HepG2 (cell line): ENCODE results near the gene SLC25A19. TPM values are rescaled to one million over a fixed set of nuclear protein-coding genes. Genes with fewer than 3 reads are reported as not detected.

Experiments used
- E2F5 ChIP-seq: sonication (generic); formaldehyde crosslinking; conservative IDR thresholded peaks from 2 replicates; pipeline ENCODE4 v1.4.0; 2020; ENCODE audit warnings: missing genetic modification reagents
- GABPA ChIP-seq, 2 experiments: IDR thresholded peaks; 2 replicates each; pipeline ENCODE4 v1.6.1; 2011 to 2016; ENCODE audit warnings: low read depth in 2 of 2, low read length in 1 of 2, missing biosample characterization in 1 of 2, missing genetic modification characterization in 1 of 2
- HMGXB3 ChIP-seq: sonication (generic); formaldehyde crosslinking; IDR thresholded peaks from 2 replicates; pipeline ENCODE4 v1.4.0; 2020; ENCODE audit warnings: missing genetic modification reagents, borderline replicate concordance
- KAT7 ChIP-seq: IDR thresholded peaks from 2 replicates; pipeline ENCODE4 v1.6.1; 2018; ENCODE audit warnings: borderline replicate concordance, missing compliant biosample characterization
- LRRFIP1 ChIP-seq: sonication (generic); formaldehyde crosslinking; conservative IDR thresholded peaks from 2 replicates; pipeline ENCODE4 v1.4.0; 2020; ENCODE audit warnings: missing genetic modification reagents
- MXD1 ChIP-seq: sonication (generic); formaldehyde crosslinking; IDR thresholded peaks from 2 replicates; pipeline ENCODE4 v1.4.0; 2020; ENCODE audit warnings: mild to moderate bottlenecking, missing genetic modification reagents
- REST ChIP-seq, 2 experiments: IDR thresholded peaks; 2 replicates each; pipeline ENCODE4 v1.6.1; 2011 to 2012; ENCODE audit warnings: low read length in 2 of 2, borderline replicate concordance in 1 of 2, low read depth in 1 of 2, mild to moderate bottlenecking in 1 of 2, moderate library complexity in 1 of 2
- SP2 ChIP-seq: sonication (generic); formaldehyde crosslinking; IDR thresholded peaks from 2 replicates; pipeline ENCODE4 v1.5.1; 2020; ENCODE audit warnings: mild to moderate bottlenecking, missing genetic modification reagents
- TOE1 ChIP-seq: sonication (generic); formaldehyde crosslinking; IDR thresholded peaks from 2 replicates; pipeline ENCODE4 v1.4.0; 2020; ENCODE audit warnings: mild to moderate bottlenecking, missing genetic modification reagents
- TOPORS ChIP-seq: sonication (generic); formaldehyde crosslinking; IDR thresholded peaks from 2 replicates; pipeline ENCODE4 v1.8.0; 2023; ENCODE audit warnings: mild to moderate bottlenecking, missing genetic modification reagents
- ZNF512 ChIP-seq: sonication (generic); formaldehyde crosslinking; IDR thresholded peaks from 2 replicates; pipeline ENCODE4 v1.4.0; 2020; ENCODE audit warnings: mild to moderate bottlenecking, missing genetic modification reagents
- ZNF703 ChIP-seq: sonication (generic); formaldehyde crosslinking; IDR thresholded peaks from 2 replicates; pipeline ENCODE4 v1.5.1; 2020; ENCODE audit warnings: missing genetic modification reagents, mild to moderate bottlenecking, moderate library complexity, borderline replicate concordance
- ZNF777 ChIP-seq: sonication (generic); formaldehyde crosslinking; IDR thresholded peaks from 2 replicates; pipeline ENCODE4 v1.4.0; 2020; ENCODE audit warnings: missing genetic modification reagents
- ZNF792 ChIP-seq: IDR thresholded peaks from 2 replicates; pipeline ENCODE4 v1.6.1; 2016
- polyA plus RNA-seq, 8 experiments: library from polyadenylated mRNA; depleted of rRNA in 3 of 8; stranded (reverse) in 7 of 8; unstranded in 1 of 8; fragments of >200 nt; fragmentation: Illumina TruSeq in 4 of 8; extraction: Trizol in 4 of 8; gene quantifications; 2 replicates each; pipeline versions ENCODE4 v1.2.1 to v1.2.3, GENCODE V29; 2011 to 2016; ENCODE audit warnings: low read depth in 4 of 8, missing spikeins in 1 of 8, mixed read lengths in 1 of 8; ENCODE audit not compliant: insufficient read depth in 1 of 8
- total RNA-seq, 5 experiments: library from RNA; depleted of rRNA; stranded (reverse); fragments of >200 nt; fragmentation: Illumina TruSeq; extraction: Trizol; gene quantifications; 2 replicates each; pipeline ENCODE4 v1.2.3, GENCODE V29; 2016; ENCODE audit warnings: low read depth in 1 of 5

SLC25A19 gene
- total and polyA plus RNA-seq, 2 of the 13 experiments (the other 11 are each of a cell fraction or from before 2014, with no cell fraction given), result 24.4 to 41.4 TPM

- TF ChIP-seq GABPA (IDR thresholded peaks at IDR 0.05; ENCODE audit: low read depth, low read length) (peak; percentile 5; the same call in 1 of the 2 replicates), GABPA (CRISPR knock-in tag; IDR thresholded peaks at IDR 0.05; ENCODE audit: low read depth) (no peak), SP2 (CRISPR knock-in tag) (peak; percentile 55; the same call in 1 of the 2 replicates), ZNF792 (CRISPR knock-in tag) (peak; percentile 61), E2F5 (CRISPR knock-in tag) (no peak), LRRFIP1 (no peak), ZNF703 (CRISPR knock-in tag) (no peak; the same call in 1 of the 2 replicates), REST (IDR thresholded peaks at IDR 0.05; ENCODE audit: borderline replicate concordance in 1 of 2, low read depth in 1 of 2, low read length in 2 of 2) (no peak), HMGXB3 (CRISPR knock-in tag) (no peak), TOE1 (CRISPR knock-in tag) (peak; percentile 79; the same call in 1 of the 2 replicates), KAT7 (CRISPR knock-in tag) (0 out of 2 replicates have a peak, but pooled peaks have one; percentile 38), ZNF777 (peak; percentile 89), TOPORS (CRISPR knock-in tag) (no peak), MXD1 (CRISPR knock-in tag) (peak; percentile 52; the same call in 1 of the 2 replicates), ZNF512 (CRISPR knock-in tag) (no peak)
Observed at GRCh38 chr17:75270218-75270965, 18.8 kb downstream of the SLC25A19 start (continued).
